SK-N-MC (cell line): ENCODE results near the gene PSORS1C1.

Source experiments
- EZH2 ChIP-seq: fragments of 200-600 bp; sonication (generic); IDR thresholded peaks from one replicate; pipeline ENCODE4 v1.6.1; 2017; ENCODE audit warnings: antibody characterized with exemption
- POLR2AphosphoS5 ChIP-seq: IDR thresholded peaks from 2 replicates; pipeline ENCODE4 v1.6.1; 2012; ENCODE audit warnings: mild to moderate bottlenecking, low read depth, low read length, borderline replicate concordance

DNA sequence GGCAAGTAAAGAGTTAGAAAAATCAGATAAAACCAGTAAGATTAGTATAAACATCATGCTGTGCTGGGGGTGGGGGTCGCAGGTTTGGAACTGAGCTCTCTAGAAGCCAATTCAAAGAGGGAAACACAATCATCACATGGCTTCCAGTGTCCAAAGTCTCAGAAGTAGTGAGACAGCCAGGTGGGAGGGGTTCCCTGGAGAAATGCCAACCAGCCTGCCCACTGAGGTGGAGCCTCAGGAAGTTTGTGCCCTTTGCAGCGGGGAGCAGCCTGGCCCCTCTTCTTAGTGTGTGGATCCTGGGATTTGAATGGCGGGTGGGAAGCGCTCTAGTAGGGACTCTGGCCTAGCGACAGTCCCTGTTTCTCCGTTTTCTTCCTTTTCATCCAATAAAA lies 23.6 kb upstream of the PSORS1C1 start:
- TF ChIP-seq EZH2 (no peak), POLR2AphosphoS5 (no peak)
